HG03045 (cell line): ENCODE results near the gene CDH4.

Experiments
- ATAC-seq: cut with Tn5 transposase; IDR thresholded peaks from one replicate; pipeline ENCODE4 v1.9.1; 2021; ENCODE audit warnings: mild to moderate bottlenecking, moderate library complexity; ENCODE audit not compliant: unreplicated experiment

CDH4 gene

GRCh38 chr20:61988665-61989064 is 736.6 kb downstream of the CDH4 start:
- no peak for ATAC-seq

- no peak for ATAC-seq
Measured at GRCh38 chr20:61989741-61990140, 737.7 kb downstream of the CDH4 start.
